Prostate gland (tissue), 2 donors: ENCODE results near the gene CEP250.

Experiments
- CTCF ChIP-seq, 4 experiments: fragments of 200-600 bp in 2 of 4; fragments of 450-650 bp in 2 of 4; sonication (generic) in 2 of 4; IDR thresholded peaks; 1 replicate in 3 of 4; 2 replicates in 1 of 4; pipeline ENCODE4 v1.5.1; 2016 to 2019; ENCODE audit warnings: antibody characterized with exemption in 4 of 4, mild to moderate bottlenecking in 2 of 4, moderate library complexity in 2 of 4
- POLR2A ChIP-seq: fragments of 450-650 bp; IDR thresholded peaks from one replicate; pipeline ENCODE4 v1.6.1; 2016; ENCODE audit warnings: antibody characterized with exemption, mild to moderate bottlenecking

GRCh38 chr20:35562541-35563110, 107.2 kb downstream of the CEP250 start:
- TF ChIP-seq CTCF (IDR thresholded peaks at IDR 0.05) (no peak), POLR2A (no peak)
